HCT116 (cell line): ENCODE measurements around the gene ACBD6.

Source experiments
- JUND ChIP-seq: IDR thresholded peaks from 2 replicates; pipeline ENCODE4 v1.6.1; 2012
- POLR2A ChIP-seq: IDR thresholded peaks from 2 replicates; pipeline ENCODE4 v1.7.0; 2011; ENCODE audit warnings: borderline replicate concordance; ENCODE audit not compliant: insufficient read depth, insufficient read length; ENCODE audit errors: extremely low read depth
- POLR2AphosphoS5 ChIP-seq: IDR thresholded peaks from 2 replicates; pipeline ENCODE4 v1.6.1; 2011; ENCODE audit warnings: mild to moderate bottlenecking, low read depth, low read length, moderate library complexity
- SRF ChIP-seq: IDR thresholded peaks from 2 replicates; pipeline ENCODE4 v1.6.1; 2012; ENCODE audit warnings: low read depth
- TF ChIP-seq, protein P1 (sequence below), 3 experiments: fragments of 200-600 bp in 1 of 3; sonication (generic) in 1 of 3; IDR thresholded peaks in 2 of 3; conservative IDR thresholded peaks in 1 of 3; 2 replicates each; pipeline ENCODE4 v1.5.1; 2012 to 2017; ENCODE audit warnings: low read depth in 2 of 3, low read length in 2 of 3, antibody characterized with exemption in 1 of 3, borderline replicate concordance in 1 of 3, control low read depth in 1 of 3, mild to moderate bottlenecking in 1 of 3, mixed read lengths in 1 of 3, mixed run types in 1 of 3, moderate library complexity in 1 of 3; ENCODE audit not compliant: insufficient read depth in 1 of 3
- TF ChIP-seq, protein P2 (sequence below): IDR thresholded peaks from 2 replicates; pipeline ENCODE4 v1.6.1; 2012

DNA sequence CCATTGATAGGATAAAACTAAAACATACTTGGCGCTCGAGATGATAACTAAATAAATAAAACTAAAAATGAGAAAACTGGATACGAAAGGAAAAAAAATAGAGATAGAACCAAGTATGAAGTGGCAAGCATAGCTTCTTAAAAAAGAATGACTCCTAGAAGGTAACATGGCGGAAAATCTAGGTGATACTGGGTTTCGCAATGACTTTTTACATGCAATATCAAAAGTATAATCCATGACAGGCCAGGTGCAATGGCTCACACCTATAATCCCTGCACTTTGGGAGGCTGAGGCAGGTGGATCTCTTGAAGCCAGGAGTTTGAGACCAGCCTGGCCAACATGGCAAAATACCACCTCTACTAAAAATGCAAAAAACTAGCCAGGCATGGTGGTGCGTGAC is 70.7 kb downstream of the ACBD6 start:
- TF ChIP-seq, protein P1, sequence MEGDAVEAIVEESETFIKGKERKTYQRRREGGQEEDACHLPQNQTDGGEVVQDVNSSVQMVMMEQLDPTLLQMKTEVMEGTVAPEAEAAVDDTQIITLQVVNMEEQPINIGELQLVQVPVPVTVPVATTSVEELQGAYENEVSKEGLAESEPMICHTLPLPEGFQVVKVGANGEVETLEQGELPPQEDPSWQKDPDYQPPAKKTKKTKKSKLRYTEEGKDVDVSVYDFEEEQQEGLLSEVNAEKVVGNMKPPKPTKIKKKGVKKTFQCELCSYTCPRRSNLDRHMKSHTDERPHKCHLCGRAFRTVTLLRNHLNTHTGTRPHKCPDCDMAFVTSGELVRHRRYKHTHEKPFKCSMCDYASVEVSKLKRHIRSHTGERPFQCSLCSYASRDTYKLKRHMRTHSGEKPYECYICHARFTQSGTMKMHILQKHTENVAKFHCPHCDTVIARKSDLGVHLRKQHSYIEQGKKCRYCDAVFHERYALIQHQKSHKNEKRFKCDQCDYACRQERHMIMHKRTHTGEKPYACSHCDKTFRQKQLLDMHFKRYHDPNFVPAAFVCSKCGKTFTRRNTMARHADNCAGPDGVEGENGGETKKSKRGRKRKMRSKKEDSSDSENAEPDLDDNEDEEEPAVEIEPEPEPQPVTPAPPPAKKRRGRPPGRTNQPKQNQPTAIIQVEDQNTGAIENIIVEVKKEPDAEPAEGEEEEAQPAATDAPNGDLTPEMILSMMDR (IDR thresholded peaks at IDR 0.05 in 2 of 3, conservative IDR thresholded peaks at IDR 0.05 in 1 of 3; ENCODE audit: borderline replicate concordance in 1 of 3, insufficient read depth in 1 of 3, low read depth in 2 of 3, low read length in 2 of 3), result no peak
- TF ChIP-seq POLR2A, result no peak
- TF ChIP-seq SRF, result no peak
- TF ChIP-seq, protein P2, sequence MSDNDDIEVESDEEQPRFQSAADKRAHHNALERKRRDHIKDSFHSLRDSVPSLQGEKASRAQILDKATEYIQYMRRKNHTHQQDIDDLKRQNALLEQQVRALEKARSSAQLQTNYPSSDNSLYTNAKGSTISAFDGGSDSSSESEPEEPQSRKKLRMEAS, result no peak
- no peak for TF ChIP-seq POLR2AphosphoS5
- no peak for TF ChIP-seq JUND
